HepG2 (cell line): ENCODE data around the gene C20orf144. TPM values are rescaled to one million over a fixed set of nuclear protein-coding genes. Genes with fewer than 3 reads are reported as not detected.

Experiments
- ATAC-seq: fragments of 200-7000 bp; cut with Tn5 transposase; 3 replicates; pipeline ENCODE4 v1.9.1; 2020; ENCODE audit warnings: mild to moderate bottlenecking, moderate library complexity
- BruUV-seq: library from RNA; stranded (reverse); fragments of 400-500 nt; replicated peaks from 2 replicates; lab custom pipeline; 2021; lab: Mats Ljungman, UMichigan
- CTCF ChIA-PET: fragments of 300-600 bp; formaldehyde crosslinking; extraction: SDS; loops from one replicate; lab custom pipeline; 2021; ENCODE audit warnings: low total read pairs, inconsistent platforms, low intra/inter-chr PET ratio; lab: Yijun Ruan, JAX
- POLR2A ChIA-PET: fragments of 350-600 bp; sonication (Branson Sonifier 250); formaldehyde crosslinking; loops from one replicate; lab custom pipeline; 2020; ENCODE audit warnings: antibody characterized with exemption, inconsistent platforms; lab: Yijun Ruan, JAX
- DNase-seq: peaks from one replicate; pipeline ENCODE4 v3.0.0-alpha.2; 2015; ENCODE audit warnings: low spot score
- FAIRE-seq: peaks from 3 replicates; lab custom pipeline; 2011; peaks lifted over from hg19 to GRCh38; lab: Jason Lieb, UNC
- H2AFZ ChIP-seq: one replicate; pipeline ENCODE4 v1.6.1; 2011; ENCODE audit warnings: low read length, inconsistent platforms
- H3K27ac ChIP-seq: fragments of 300-600 bp; 3 replicates; pipeline ENCODE4 v1.8.0; 2011; ENCODE audit warnings: mixed run types, mild to moderate bottlenecking, mixed read lengths, low read length, inconsistent platforms; ENCODE audit not compliant: insufficient read depth; ENCODE audit errors: extremely low read length
- H3K27me3 ChIP-seq, 2 experiments: fragments of 200-600 bp in 1 of 2; 2 replicates in 1 of 2; 3 replicates in 1 of 2; pipeline versions ENCODE4 v1.6.0 to v1.8.0; 2011; ENCODE audit warnings: low read length in 2 of 2, mild to moderate bottlenecking in 2 of 2, moderate library complexity in 2 of 2, inconsistent platforms in 1 of 2; ENCODE audit not compliant: insufficient read depth in 2 of 2, control insufficient read depth in 1 of 2
- H3K36me3 ChIP-seq, 2 experiments: fragments of 200-600 bp in 1 of 2; replicated peaks in 1 of 2; 2 replicates in 1 of 2; 3 replicates in 1 of 2; pipeline versions ENCODE4 v1.5.1 to v1.8.0; 2011; ENCODE audit warnings: low read length in 2 of 2, inconsistent platforms in 1 of 2; ENCODE audit not compliant: insufficient read depth in 2 of 2, control insufficient read depth in 1 of 2
- H3K4me1 ChIP-seq: 2 replicates; pipeline ENCODE4 v1.5.1; 2012; ENCODE audit warnings: low read length, inconsistent platforms; ENCODE audit not compliant: insufficient read depth
- H3K4me2 ChIP-seq: 2 replicates; pipeline ENCODE4 v1.6.0; 2011; ENCODE audit warnings: low read depth, low read length, inconsistent platforms
- H3K4me3 ChIP-seq, 3 experiments: fragments of 200-600 bp in 1 of 3; sonication (generic), shearing (Covaris generic) in 1 of 3; replicated peaks in 1 of 3; 2 replicates each; pipeline ENCODE4 v1.5.1; 2011 to 2016; ENCODE audit warnings: low read length in 3 of 3, inconsistent platforms in 2 of 3, low read depth in 2 of 3, mild to moderate bottlenecking in 2 of 3, control low read depth in 1 of 3, mixed read lengths in 1 of 3; ENCODE audit not compliant: insufficient read depth in 1 of 3
- H3K79me2 ChIP-seq: one replicate; pipeline ENCODE4 v1.6.1; 2011; ENCODE audit warnings: low read length, inconsistent platforms; ENCODE audit not compliant: insufficient read depth
- H3K9ac ChIP-seq: 2 replicates; pipeline ENCODE4 v1.6.0; 2011; ENCODE audit warnings: mild to moderate bottlenecking, low read depth, low read length, inconsistent platforms; ENCODE audit not compliant: insufficient read depth
- H3K9me3 ChIP-seq: 2 replicates; pipeline ENCODE4 v1.5.1; 2012; ENCODE audit warnings: mild to moderate bottlenecking, low read length
- H4K20me1 ChIP-seq: 2 replicates; pipeline ENCODE4 v1.6.0; 2011; ENCODE audit warnings: inconsistent platforms, mild to moderate bottlenecking, low read length, moderate library complexity; ENCODE audit not compliant: insufficient read depth
- AGO2 ChIP-seq: fragments of 200-400 bp; formaldehyde crosslinking; optimal IDR thresholded peaks from 2 replicates; pipeline ENCODE3; 2017; ENCODE audit warnings: mild to moderate bottlenecking, low read depth, low read length, moderate library complexity
- FOXP4 ChIP-seq: sonication (generic); formaldehyde crosslinking; IDR thresholded peaks from 2 replicates; pipeline ENCODE4 v1.4.0; 2020; ENCODE audit warnings: missing genetic modification reagents
- HNF1B ChIP-seq: sonication (generic); formaldehyde crosslinking; IDR thresholded peaks from 2 replicates; pipeline ENCODE4 v1.5.1; 2020; ENCODE audit warnings: mild to moderate bottlenecking, moderate library complexity, missing genetic modification reagents
- HOMEZ ChIP-seq: IDR thresholded peaks from 2 replicates; pipeline ENCODE4 v1.6.1; 2016; ENCODE audit warnings: low read depth
- KDM1A ChIP-seq: IDR thresholded peaks from 2 replicates; pipeline ENCODE4 v1.6.1; 2016; ENCODE audit warnings: missing compliant biosample characterization
- NFE2 ChIP-seq: sonication (generic); formaldehyde crosslinking; IDR thresholded peaks from 2 replicates; pipeline ENCODE4 v1.4.0; 2020; ENCODE audit warnings: missing genetic modification reagents
- NFKB2 ChIP-seq: sonication (generic); formaldehyde crosslinking; IDR thresholded peaks from 2 replicates; pipeline ENCODE4 v1.4.0; 2020; ENCODE audit warnings: missing genetic modification reagents, borderline replicate concordance
- RBFOX2 ChIP-seq: fragments of 200-400 bp; formaldehyde crosslinking; IDR thresholded peaks from 2 replicates; pipeline ENCODE4 v1.6.1; 2017; ENCODE audit warnings: low read depth, mild to moderate bottlenecking, low read length
- SOX6 ChIP-seq, 2 experiments: fragments of 450-650 bp in 1 of 2; sonication (generic) in 1 of 2; formaldehyde crosslinking in 1 of 2; IDR thresholded peaks; 2 replicates each; pipeline versions ENCODE4 v1.4.0 to v1.6.1; 2017 to 2020; ENCODE audit warnings: antibody characterized with exemption in 1 of 2, mild to moderate bottlenecking in 1 of 2, missing genetic modification reagents in 1 of 2
- TOPORS ChIP-seq: sonication (generic); formaldehyde crosslinking; IDR thresholded peaks from 2 replicates; pipeline ENCODE4 v1.8.0; 2023; ENCODE audit warnings: mild to moderate bottlenecking, missing genetic modification reagents
- U2AF2 ChIP-seq: fragments of 200-400 bp; formaldehyde crosslinking; IDR thresholded peaks from 2 replicates; pipeline ENCODE4 v1.6.1; 2017; ENCODE audit warnings: low read depth, mild to moderate bottlenecking, low read length
- ZBTB37 ChIP-seq: sonication (generic); formaldehyde crosslinking; IDR thresholded peaks from 2 replicates; pipeline ENCODE4 v1.4.0; 2020; ENCODE audit warnings: mild to moderate bottlenecking, missing genetic modification reagents
- ZNF496 ChIP-seq: sonication (generic); formaldehyde crosslinking; IDR thresholded peaks from 2 replicates; pipeline ENCODE4 v1.8.1; 2023; ENCODE audit warnings: mild to moderate bottlenecking, moderate library complexity, missing genetic modification reagents; ENCODE audit not compliant: insufficient replicate concordance
- ZNF740 ChIP-seq: sonication (generic); formaldehyde crosslinking; IDR thresholded peaks from 2 replicates; pipeline ENCODE4 v1.4.0; 2020; ENCODE audit warnings: missing genetic modification reagents
- ZNF768 ChIP-seq: sonication (generic); formaldehyde crosslinking; IDR thresholded peaks from 2 replicates; pipeline ENCODE4 v1.4.0; 2020; ENCODE audit warnings: missing genetic modification reagents
- ZSCAN21 ChIP-seq: sonication (generic); formaldehyde crosslinking; IDR thresholded peaks from 2 replicates; pipeline ENCODE4 v1.8.0; 2022; ENCODE audit warnings: mild to moderate bottlenecking, missing genetic modification reagents, moderate library complexity, borderline replicate concordance
- WGBS: methylation state at CpG from one replicate; pipeline ENCODE4 v1.1.6; 2017; ENCODE audit warnings: low lambda C conversion rate; 5-methylcytosine and 5-hydroxymethylcytosine counted together
- in situ Hi-C: cut with HindIII; loops from 2 replicates; pipeline ENCODE4 v1.10.0; 2017; ENCODE audit warnings: low pct_unique_long_range_greater_than_20kb; ENCODE audit not compliant: extremely low pct_ligation_motif_present
- intact Hi-C: fragments of 100-400 bp; cut with micrococcal nuclease; formaldehyde crosslinking; loops from one replicate; pipeline ENCODE4 v1.10.0; 2022; ENCODE audit not compliant: unreplicated experiment
- polyA plus RNA-seq, 8 experiments: library from polyadenylated mRNA; depleted of rRNA in 3 of 8; stranded (reverse) in 7 of 8; unstranded in 1 of 8; fragments of >200 nt; fragmentation: Illumina TruSeq in 4 of 8; extraction: Trizol in 4 of 8; gene quantifications; 2 replicates each; pipeline versions ENCODE4 v1.2.1 to v1.2.3, GENCODE V29; 2011 to 2016; ENCODE audit warnings: low read depth in 4 of 8, missing spikeins in 1 of 8, mixed read lengths in 1 of 8; ENCODE audit not compliant: insufficient read depth in 1 of 8
- total RNA-seq, 5 experiments: library from RNA; depleted of rRNA; stranded (reverse); fragments of >200 nt; fragmentation: Illumina TruSeq; extraction: Trizol; gene quantifications; 2 replicates each; pipeline ENCODE4 v1.2.3, GENCODE V29; 2016; ENCODE audit warnings: low read depth in 1 of 5

Gene C20orf144
- total and polyA plus RNA-seq, 2 of the 13 experiments (the other 11 are each of a cell fraction or from before 2014, with no cell fraction given), result 0.09 to 0.16 TPM

GRCh38 chr20:33669224-33669623 is 7.1 kb downstream of the C20orf144 start:
- Histone ChIP-seq H4K20me1 (0 out of 2 replicates have a peak, but pooled peaks cover 3% of the 10 kb centered on the region), H3K36me3 (peaks cover 19 to 41% of the 10 kb centered on the region in 2 experiments), H3K9ac (no peak overlapping the region), H3K79me2 (peaks cover 27% of the 10 kb centered on the region), H3K9me3 (no peaks in the 10 kb centered on the region), H3K27me3 (peaks cover 0 to 3% of the 10 kb centered on the region in 2 experiments; a peak in 1 of 5 replicates), H3K4me1 (peaks cover 47% of the 10 kb centered on the region), H3K4me2 (no peak overlapping the region), H2AFZ (no peak overlapping the region), H3K27ac (no peak overlapping the region), H3K4me3 (no peak overlapping the region)
- POLR2A ChIA-PET, result no interaction called here
- in situ Hi-C loops (no loop called here), intact Hi-C loops (no loop called here)
- CTCF ChIA-PET, result no interaction called here
- FAIRE-seq (no peak), DNase-seq (no peak), ATAC-seq (no peak)
- 96% methylated on average over 4 of the region's 5 CpGs for whole genome bisulfite sequencing
- no TSS peak for BruUV-seq
- no peak for TF ChIP-seq ZSCAN21
- 0 out of 2 replicates have a peak, but pooled peaks have one; percentile 32 for TF ChIP-seq NFKB2 (CRISPR knock-in tag)
- TF ChIP-seq ZNF496 (CRISPR knock-in tag), result no peak
- no peak for TF ChIP-seq HNF1B (CRISPR knock-in tag)
- peak; percentile 19 for TF ChIP-seq ZNF768 (CRISPR knock-in tag)
- TF ChIP-seq TOPORS (CRISPR knock-in tag), result no peak
- no peak for TF ChIP-seq NFE2 (CRISPR knock-in tag)
- peak; percentile 57 for TF ChIP-seq AGO2
- TF ChIP-seq RBFOX2, result 0 out of 2 replicates have a peak, but pooled peaks have one; percentile 44
- TF ChIP-seq ZBTB37, result no peak
- no peak for TF ChIP-seq KDM1A (CRISPR knock-in tag)
- TF ChIP-seq FOXP4, result 0 out of 2 replicates have a peak, but pooled peaks have one; percentile 13
- no peak for TF ChIP-seq U2AF2
- no peak for TF ChIP-seq SOX6 (IDR thresholded peaks at IDR 0.05)
- TF ChIP-seq SOX6 (CRISPR knock-in tag; IDR thresholded peaks at IDR 0.05), result no peak
- no peak for TF ChIP-seq HOMEZ (CRISPR knock-in tag)
- no peak for TF ChIP-seq ZNF740 (CRISPR knock-in tag)
